Measurements from ENCODE around the gene GIGYF2. TPM values are rescaled to one million over a fixed set of nuclear protein-coding genes. Genes with fewer than 3 reads are reported as not detected.
A peak's percentile ranks its signal among the peaks of the same experiment; 100 is the strongest.

The GIGYF2 gene
- total RNA-seq, 2 donors from 2014 or later: 62.5 to 72.3 TPM

- H3K9me3 ChIP-seq (ENCODE audit: control insufficient read depth, low read length): no peaks in the 10 kb centered on the region
- no peaks in the 10 kb centered on the region for H3K9me3 Mint-ChIP-seq
- H3K4me1 ChIP-seq (ENCODE audit: control insufficient read depth, insufficient read depth, low read length): no peaks in the 10 kb centered on the region
- H3K36me3 ChIP-seq (ENCODE audit: control insufficient read depth, insufficient read depth, low read length): peaks cover 15% of the 10 kb centered on the region
- H3K27me3 ChIP-seq (ENCODE audit: control insufficient read depth, insufficient read depth, low read length, poor library complexity, severe bottlenecking): no peaks in the 10 kb centered on the region
- H3K9ac ChIP-seq (ENCODE audit: extremely low read depth, low read length, poor library complexity, severe bottlenecking): peak overlapping the region; percentile 90
- H3K4me3 Mint-ChIP-seq: peak overlapping the region; percentile 93
- no peak for TF ChIP-seq CTCF (conservative IDR thresholded peaks at IDR 0.05)
- H3K4me1 Mint-ChIP-seq: peaks cover 23% of the 10 kb centered on the region
- 86 to 100% methylated on average over 3 to 4 of the region's 4 CpGs for WGBS, 2 experiments (ENCODE audit: insufficient coverage in 1 of 2, insufficient read length in 1 of 2)
- no peaks in the 10 kb centered on the region for H3K27me3 Mint-ChIP-seq (ENCODE audit: insufficient read depth)
- peak overlapping the region; percentile 92 for H3K4me3 ChIP-seq (ENCODE audit: low read length)
- H3K27ac Mint-ChIP-seq: peak overlapping the region; percentile 28
- no peak for DNase-seq
- H3K36me3 Mint-ChIP-seq (ENCODE audit: low read depth): peaks cover 16% of the 10 kb centered on the region
- no peak overlapping the region for H3K27ac ChIP-seq (ENCODE audit: low read depth, low read length)
Observed at GRCh38 chr2:232698556-232699091, 1.5 kb downstream of the GIGYF2 start.

GRCh38 chr2:232699110-232699509 lies 2.0 kb downstream of the GIGYF2 start:
- Mint-ChIP-seq H3K4me3 (peak overlapping the region; percentile 93), H3K9me3 (peaks cover 2% of the 10 kb centered on the region), H3K27me3 (ENCODE audit: insufficient read depth) (no peaks in the 10 kb centered on the region), H3K27ac (peak overlapping the region; percentile 28), H3K36me3 (ENCODE audit: low read depth) (peaks cover 20% of the 10 kb centered on the region), H3K4me1 (peaks cover 23% of the 10 kb centered on the region)
- no peak overlapping the region for H3K9ac ChIP-seq (ENCODE audit: extremely low read depth, low read length, poor library complexity, severe bottlenecking)
- peaks cover 20% of the 10 kb centered on the region for H3K36me3 ChIP-seq (ENCODE audit: control insufficient read depth, insufficient read depth, low read length)
- H3K27ac ChIP-seq (ENCODE audit: low read depth, low read length): no peak overlapping the region
- DNase-seq: peak; percentile 50
- TF ChIP-seq CTCF (conservative IDR thresholded peaks at IDR 0.05): no peak
- peak overlapping the region; percentile 92 for H3K4me3 ChIP-seq (ENCODE audit: low read length)
- WGBS, 2 experiments (ENCODE audit: insufficient coverage in 1 of 2, insufficient read length in 1 of 2): 56 to 76% methylated on average over 2 of the region's 2 CpGs
- H3K9me3 ChIP-seq (ENCODE audit: control insufficient read depth, low read length): no peaks in the 10 kb centered on the region
- H3K4me1 ChIP-seq (ENCODE audit: control insufficient read depth, insufficient read depth, low read length): no peaks in the 10 kb centered on the region
- no peaks in the 10 kb centered on the region for H3K27me3 ChIP-seq (ENCODE audit: control insufficient read depth, insufficient read depth, low read length, poor library complexity, severe bottlenecking)

- Histone ChIP-seq H3K27ac (ENCODE audit: low read depth, low read length) (no peak overlapping the region), H3K4me3 (ENCODE audit: low read length) (peak overlapping the region; percentile 92), H3K9me3 (ENCODE audit: control insufficient read depth, low read length) (no peaks in the 10 kb centered on the region), H3K36me3 (ENCODE audit: control insufficient read depth, insufficient read depth, low read length) (peaks cover 26% of the 10 kb centered on the region), H3K27me3 (ENCODE audit: control insufficient read depth, insufficient read depth, low read length, poor library complexity, severe bottlenecking) (no peaks in the 10 kb centered on the region), H3K9ac (ENCODE audit: extremely low read depth, low read length, poor library complexity, severe bottlenecking) (no peak overlapping the region), H3K4me1 (ENCODE audit: control insufficient read depth, insufficient read depth, low read length) (no peaks in the 10 kb centered on the region)
- TF ChIP-seq CTCF (conservative IDR thresholded peaks at IDR 0.05): no peak
- Mint-ChIP-seq H3K36me3 (ENCODE audit: low read depth) (peaks cover 28% of the 10 kb centered on the region), H3K27me3 (ENCODE audit: insufficient read depth) (no peaks in the 10 kb centered on the region), H3K9me3 (peaks cover 4% of the 10 kb centered on the region), H3K4me1 (peaks cover 23% of the 10 kb centered on the region), H3K27ac (peak overlapping the region; percentile 44), H3K4me3 (no peak overlapping the region)
- 100% methylated on average over 1 of the region's 1 CpG; no CpG with 5 or more reads in 1 of the 2 experiments for WGBS, 2 experiments (ENCODE audit: insufficient coverage in 1 of 2, insufficient read length in 1 of 2)
- DNase-seq: no peak
Observed at GRCh38 chr2:232700154-232700553, 3.0 kb downstream of the GIGYF2 start.
